ENCODE results near the gene LDLRAD4.

LDLRAD4 gene

DNA sequence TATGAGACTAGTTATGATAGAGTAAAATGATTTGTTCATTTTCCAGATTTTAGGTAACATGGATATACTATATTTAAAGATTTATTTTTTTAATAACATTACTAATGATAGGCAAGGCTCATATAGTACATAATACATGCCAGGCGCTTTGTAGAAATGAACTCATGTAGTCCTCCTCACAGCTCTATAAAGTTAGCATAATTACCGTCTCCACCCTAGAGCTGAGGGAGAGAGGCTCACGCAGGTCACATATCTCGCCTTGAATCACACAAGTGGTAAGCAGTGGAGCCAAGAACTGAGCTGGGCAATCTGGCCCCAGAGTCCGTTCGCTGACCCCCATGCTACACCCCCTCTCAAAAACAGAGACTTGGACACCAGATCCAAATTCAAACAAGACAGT, 285.3 kb downstream of the LDLRAD4 start:
- no peak for DNase-seq (ENCODE audit: low read depth, low spot score)

DNA sequence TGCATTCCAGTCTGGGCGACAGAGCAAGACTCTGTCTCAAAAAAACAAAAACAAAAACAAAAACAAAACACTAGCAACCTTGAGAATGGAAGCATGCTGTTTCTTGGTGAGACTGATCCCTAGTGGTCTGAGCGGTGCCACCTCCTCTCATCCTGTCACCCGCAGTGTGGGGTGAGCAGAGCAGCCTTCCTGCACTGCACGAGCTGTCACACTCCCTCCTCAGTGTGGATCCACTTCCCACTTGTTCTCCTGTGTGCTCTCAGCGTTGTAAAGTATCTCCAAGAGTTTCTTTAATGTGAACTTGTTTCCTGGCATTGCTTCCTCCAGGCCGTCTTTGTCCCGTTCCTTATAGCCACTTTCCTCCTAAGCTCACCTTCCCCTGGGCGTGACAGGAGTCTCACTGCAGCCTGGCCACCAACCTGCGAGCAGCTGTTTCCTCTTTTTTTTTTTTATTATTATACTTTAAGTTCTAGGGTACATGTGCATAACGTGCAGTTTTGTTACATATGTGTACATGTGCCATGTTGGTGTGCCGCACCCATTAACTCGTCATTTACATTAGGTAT, 287.3 kb downstream of the LDLRAD4 start:
- DNase-seq (ENCODE audit: low read depth, low spot score): no peak

DNA sequence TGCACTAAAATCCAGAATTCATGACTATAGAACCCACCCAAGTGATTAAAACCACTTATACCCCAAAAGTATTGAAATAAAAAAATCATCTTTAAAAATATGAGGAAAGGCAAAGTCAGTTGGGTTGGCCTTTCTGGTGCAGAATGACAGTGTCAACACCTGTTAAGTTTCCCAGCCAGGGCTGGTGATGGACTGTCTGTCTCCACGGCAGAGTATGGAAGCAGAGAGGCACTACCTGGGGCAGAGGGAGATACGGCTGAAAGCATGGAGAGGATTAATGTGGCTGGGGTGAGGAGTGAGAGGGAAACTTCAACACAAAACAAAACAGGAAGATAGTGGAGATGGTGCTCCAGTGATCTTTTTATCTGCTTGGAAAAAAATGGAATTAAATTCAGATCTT, 292.0 kb downstream of the LDLRAD4 start:
- DNase-seq (ENCODE audit: low read depth, low spot score): no peak

DNA sequence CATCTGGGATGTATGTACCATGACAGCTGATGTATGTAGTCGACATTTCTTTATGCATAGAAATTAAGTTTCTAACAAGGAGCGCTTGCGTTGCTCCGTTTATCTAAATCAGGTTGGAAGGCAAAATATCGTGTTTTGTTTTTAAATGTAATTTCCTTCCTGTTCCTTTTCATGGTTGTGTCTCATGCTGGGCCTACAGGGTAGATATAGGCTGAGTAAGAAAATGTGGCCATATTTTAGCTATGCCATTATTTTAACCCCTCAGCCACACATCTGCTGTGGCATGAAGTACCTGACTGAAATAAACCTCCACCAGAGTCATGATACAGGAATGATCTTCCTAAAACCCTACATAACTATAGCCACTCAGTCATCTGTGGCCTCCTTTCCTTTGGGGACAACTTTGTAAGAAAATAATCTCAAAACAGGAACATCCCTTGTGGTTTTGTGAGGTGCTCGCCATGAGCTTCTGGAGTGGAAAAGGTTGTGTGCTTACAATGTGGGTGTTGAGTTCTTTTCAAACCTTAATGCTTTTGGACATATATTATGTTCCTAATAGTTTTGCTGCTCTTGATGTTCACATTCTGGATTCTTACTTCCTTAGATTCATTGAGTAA, 293.5 kb downstream of the LDLRAD4 start:
- no peak for DNase-seq (ENCODE audit: low read depth, low spot score)

DNA sequence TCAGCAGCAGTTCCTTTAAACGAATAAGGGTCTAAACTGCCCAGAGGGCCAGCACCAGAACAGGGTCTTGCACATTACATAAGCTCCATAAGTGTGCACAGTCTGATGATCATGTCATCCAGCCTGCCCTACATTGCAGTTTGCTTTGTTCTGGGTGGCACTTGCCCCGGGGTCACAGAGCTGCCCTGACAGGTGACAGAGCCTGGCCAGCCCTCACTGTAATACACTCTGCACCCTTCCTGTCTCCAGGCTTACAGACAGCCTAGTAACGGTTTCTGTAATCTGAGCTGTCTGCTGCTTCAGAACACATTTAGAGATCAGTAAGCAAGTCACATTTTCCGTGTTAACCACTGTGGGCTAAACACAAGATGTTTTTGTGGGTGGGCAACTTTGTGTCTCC, 294.5 kb downstream of the LDLRAD4 start:
- DNase-seq (ENCODE audit: low read depth, low spot score): peak; percentile 47

DNA sequence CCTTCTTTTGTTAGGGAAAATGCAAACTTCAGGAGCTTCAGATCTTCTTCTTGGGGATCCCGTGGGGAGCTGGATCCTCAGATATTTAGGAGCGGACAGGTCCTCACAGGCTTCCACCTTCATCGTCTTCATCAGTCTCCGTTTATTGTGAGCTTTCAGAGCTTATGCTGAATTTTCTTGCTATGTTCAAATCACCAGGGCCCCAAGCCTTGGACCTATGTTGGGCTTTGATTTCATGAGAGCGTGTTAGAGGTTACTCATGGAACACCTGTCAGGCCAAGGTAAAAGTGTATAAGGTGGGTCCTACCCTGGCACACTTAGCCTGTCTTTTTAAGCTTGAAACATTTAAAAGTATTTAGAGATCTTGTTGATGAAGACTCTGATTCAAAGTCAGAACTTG, 294.9 kb downstream of the LDLRAD4 start:
- no peak for DNase-seq (ENCODE audit: low read depth, low spot score)

DNA sequence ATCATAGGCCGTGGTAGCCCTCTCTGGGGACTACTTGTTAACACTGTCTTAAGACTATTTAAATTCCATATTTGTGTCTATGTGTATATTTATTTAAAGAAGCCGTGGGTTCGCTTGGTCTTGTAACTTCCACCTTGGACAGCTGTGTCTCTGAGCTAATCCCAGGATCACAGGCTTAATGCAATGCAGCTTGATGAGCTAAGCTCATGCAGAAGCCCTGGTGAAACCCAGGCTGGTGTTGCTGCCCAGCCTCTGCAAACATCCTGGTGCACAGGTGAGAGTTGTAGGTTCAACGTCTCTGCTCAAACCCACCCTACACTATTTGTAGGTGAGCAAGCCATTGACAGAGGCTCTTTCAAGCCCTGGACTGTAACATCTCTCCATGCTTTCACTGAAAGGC, 296.0 kb downstream of the LDLRAD4 start:
- DNase-seq (ENCODE audit: low read depth, low spot score): no peak

DNA sequence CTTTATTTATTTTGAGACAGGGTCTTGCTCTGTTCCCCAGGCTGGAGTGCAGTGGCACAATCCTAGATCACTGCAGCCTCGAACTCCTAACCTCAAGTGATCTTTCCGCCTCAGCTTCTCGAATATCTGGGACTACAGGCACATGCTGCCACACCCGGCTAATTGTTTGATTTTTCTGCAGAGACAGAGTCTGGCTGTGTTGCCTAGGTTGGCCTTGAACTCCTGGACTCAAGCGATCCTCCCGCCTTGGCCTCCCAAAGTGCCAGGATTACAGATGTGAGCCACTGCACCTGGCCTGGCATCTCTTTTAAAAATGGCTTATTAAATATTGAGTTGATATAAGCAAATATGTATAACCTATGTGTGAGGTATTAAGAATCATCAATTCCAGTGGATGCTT, 298.3 kb downstream of the LDLRAD4 start:
- DNase-seq (ENCODE audit: low read depth, low spot score): no peak

DNA sequence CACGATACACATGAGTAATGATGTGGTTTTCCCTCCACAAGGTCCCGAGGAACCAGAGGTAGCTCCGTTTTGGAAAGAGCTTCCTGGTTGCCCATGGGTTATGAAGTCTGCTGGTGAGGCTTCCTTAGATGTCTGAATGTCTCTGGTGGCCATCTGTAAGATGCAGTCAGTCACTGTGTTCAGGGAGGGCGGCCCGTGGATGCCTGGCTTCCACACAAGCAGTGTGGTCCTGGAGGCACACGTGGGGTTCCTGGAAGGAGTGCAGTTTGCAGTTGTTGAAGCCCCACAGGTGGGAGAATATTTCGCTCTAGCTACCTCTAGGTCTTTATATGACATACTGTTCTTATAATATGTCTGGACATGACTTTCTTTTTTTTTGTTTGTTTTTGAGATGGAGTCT, 298.8 kb downstream of the LDLRAD4 start:
- no peak for DNase-seq (ENCODE audit: low read depth, low spot score)

DNA sequence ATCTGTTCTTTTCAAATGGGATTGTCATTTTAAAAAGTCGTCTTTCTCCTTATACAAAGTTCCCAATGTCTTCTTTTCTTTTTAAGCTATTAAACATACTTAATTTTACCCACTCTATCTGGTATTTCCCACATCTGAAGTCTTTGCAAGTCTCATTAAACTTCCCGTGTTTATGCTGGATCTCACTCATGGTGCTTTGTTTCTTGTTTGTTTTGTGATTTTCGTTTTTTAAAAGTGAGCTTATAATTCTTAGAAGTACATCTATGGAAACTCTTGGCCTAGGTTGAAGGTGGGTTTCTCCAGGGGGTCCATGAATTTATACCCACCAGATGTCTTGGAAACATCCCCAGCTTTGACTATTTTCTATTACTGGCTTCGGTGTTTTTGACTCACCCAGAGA, 299.8 kb downstream of the LDLRAD4 start:
- DNase-seq (ENCODE audit: low read depth, low spot score): no peak

DNA sequence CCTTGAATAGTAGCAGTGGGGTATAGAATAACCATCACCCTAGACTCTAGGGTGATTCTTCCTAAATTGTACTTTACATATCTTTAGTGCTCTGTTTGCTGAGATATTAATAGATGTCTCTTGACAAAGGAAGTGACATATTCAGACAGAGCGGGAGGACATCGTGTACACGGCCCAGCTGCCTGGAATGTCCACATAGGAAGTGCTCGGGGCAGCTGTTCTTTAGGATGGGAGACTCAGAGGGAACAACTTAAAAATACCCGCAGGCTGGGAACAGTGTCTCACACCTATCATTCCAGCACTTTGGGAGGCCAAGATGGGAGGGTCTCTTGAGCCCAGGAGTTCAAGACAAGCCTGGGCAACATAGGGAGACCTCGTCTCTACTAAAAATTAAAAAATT, 301.7 kb downstream of the LDLRAD4 start:
- no peak for DNase-seq (ENCODE audit: low read depth, low spot score)

DNA sequence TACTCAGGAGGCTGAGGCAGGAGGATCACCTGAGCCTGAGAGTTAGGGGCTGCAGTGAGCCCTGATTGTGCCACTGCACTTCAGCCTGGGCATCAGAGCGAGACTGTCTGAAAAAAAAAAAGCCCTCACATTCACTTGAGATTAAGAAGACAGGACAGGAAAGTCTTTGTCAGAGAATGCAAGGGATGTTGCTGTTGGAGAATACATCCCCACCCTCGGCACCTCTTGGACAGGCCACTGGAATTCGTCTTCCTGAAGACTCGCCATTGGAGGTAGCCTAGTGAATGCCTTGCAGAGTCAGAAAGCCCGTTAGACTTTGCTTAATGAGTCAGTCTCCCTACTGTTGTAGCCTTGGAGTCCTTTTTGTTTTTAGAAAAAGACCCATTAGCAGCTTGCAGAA, 302.2 kb downstream of the LDLRAD4 start:
- no peak for DNase-seq (ENCODE audit: low read depth, low spot score)

DNA sequence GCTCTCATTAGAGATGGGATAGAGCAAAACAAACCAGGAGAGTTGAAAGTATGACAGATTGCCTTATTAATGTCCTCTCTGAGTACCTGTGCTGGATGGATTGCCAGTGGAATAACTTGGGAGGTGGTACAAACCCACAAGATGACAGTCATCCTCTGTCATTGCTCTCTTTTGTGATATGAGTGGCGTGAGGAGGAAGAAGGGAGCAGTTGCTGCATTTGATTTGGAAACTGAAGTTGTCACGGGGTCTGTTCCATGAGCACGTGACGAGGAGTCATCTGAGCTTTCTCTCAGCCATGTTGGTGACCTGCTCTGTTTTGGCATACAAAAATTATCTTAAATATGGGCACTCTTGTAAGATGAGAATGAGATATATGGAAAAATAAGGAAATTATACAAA, 302.9 kb downstream of the LDLRAD4 start:
- DNase-seq (ENCODE audit: low read depth, low spot score): no peak

DNA sequence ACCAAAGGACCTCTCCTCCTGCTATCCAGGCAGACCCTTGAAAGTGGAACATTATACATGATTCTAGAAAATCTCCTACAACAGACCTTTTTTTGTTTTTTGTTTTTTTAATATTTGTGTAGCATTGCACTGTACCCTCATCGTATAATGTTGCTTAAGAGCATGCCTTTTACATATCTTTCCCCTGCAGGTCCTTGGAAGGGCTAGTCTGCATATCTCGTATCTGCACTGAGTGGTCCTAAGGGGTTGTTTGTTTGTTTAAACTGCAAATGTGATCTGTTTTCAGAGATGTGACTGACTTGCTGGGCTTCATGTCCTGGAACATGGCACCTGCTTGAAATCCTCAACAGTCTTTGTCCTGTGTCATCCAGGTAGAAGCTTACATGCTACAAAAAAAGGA, 303.7 kb downstream of the LDLRAD4 start:
- DNase-seq (ENCODE audit: low read depth, low spot score): no peak

DNA sequence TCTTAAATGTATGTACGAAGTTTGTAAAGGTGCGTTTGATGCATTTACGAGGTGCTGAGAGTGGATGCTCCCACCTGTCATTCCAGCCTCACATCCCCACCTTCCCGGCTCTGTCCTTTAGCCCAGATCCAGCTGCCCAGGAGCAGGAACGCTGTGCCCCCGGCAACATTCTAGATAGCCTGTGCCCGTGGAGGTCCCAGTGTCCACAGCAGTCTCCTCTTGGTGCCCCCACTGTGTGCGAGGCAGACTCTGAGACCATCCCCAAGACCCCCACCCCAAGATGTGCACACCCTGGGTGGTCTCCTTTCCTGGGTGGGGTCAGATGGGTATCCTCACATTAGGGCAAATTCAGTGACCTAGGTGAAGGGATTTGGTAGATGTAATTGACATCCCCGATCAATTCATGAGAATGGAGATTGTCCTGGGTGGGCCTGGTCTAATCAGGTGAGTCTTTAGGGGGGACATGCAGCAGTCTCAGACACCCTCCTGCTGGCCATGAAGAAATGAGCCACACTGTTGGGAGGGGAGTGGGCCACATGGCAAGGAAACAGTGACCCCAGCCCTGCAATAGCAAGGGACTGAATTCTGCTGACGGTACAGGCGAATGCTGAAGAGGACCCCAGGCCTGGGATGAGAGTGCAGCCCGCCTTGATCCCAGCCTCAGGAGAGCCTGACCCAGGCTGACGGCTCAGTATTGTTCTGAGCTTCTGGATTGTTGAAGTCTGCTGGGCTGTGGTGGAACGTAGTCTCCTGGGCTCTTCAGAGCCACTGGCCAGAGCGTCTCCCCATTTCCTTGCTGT, 304.5 kb downstream of the LDLRAD4 start:
- DNase-seq (ENCODE audit: low read depth, low spot score): no peak

DNA sequence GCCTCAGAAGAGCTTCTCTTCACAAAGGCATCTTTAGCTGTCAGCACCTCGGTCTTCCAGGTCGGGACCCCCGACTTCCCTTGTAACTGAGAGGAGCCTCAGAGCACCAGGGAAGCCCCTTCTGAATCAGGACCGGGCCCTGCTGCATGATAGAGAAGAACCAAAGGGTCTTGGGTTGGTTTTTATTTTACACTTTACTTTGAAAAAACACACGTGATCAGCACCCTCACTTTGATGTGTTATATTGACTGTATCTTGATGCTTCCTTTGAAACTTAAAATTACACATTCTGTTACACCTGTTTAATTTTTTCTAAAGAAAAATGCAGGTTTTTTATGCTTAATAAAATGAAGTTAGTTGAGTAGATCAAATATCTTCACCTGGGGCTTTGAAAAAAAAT, 305.5 kb downstream of the LDLRAD4 start:
- DNase-seq (ENCODE audit: low read depth, low spot score): no peak

DNA sequence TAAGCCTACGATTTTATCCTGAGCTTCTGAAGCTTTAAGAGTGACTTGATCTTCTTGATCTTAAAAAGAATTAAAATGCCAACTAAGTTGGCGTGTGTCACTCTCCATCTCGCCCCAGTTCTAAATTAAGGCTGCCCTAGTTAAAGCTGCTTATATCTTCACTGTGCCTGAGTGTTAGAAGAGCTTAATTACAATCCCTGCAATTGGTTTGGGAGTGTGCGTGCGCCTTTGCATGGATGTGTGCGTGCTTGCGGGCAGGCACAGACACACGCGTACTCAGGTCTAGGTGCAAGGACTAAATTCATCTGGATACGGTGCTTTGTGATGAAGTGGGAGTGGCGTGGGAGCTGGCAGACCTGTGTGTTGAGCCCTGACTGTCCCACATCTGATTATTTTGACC, 306.3 kb downstream of the LDLRAD4 start:
- no peak for DNase-seq (ENCODE audit: low read depth, low spot score)

DNA sequence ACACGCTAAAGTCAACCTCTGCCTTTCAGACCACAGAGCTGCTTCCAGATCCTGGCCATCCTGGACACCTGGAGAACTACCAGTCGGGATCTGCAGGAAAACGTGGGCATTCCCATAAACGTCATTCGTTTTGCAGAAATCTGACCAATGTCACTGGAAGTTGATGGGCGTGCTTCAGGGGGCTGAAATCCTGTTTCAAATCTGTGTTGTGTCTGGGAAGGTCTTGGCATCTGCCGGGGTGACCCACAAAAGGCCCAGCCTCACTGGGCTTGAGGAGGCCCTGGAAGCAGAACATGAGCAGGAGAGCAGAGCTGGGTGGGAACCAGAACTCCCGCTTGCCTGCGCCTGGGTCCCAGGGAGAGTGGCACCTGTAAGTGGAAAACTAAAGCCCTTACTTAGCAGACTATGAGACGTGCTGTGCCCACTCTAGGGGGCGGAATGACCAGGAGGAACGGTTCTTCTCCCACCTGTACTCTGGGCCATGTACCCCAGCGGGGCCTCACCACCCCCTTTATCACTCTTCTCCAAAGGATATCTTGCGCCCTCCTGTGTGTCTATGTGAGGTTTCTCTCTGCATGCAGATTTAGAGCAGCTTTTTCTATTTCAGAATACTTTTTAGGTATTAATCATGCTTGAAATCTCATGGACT, 306.9 kb downstream of the LDLRAD4 start:
- DNase-seq (ENCODE audit: low read depth, low spot score): no peak

DNA sequence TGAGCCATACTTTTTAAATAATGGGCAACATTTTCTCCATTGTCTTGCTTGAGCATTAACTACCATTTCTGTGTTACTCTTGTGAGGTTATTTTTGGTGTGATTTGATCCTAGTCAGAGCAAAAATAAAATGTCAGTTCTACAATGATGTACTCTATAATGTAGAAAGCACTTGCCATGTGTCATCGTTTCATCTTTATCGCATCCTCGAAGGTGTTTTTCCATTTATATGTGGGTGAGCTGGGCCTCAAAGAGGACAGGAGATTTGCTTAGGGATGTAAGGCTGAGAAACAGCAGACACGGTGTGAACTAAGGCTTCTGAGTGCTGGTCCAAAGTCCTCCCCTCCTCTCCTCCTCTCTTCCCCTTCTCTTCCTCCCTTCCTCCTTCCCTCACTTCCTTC, 308.0 kb downstream of the LDLRAD4 start:
- no peak for DNase-seq (ENCODE audit: low read depth, low spot score)

DNA sequence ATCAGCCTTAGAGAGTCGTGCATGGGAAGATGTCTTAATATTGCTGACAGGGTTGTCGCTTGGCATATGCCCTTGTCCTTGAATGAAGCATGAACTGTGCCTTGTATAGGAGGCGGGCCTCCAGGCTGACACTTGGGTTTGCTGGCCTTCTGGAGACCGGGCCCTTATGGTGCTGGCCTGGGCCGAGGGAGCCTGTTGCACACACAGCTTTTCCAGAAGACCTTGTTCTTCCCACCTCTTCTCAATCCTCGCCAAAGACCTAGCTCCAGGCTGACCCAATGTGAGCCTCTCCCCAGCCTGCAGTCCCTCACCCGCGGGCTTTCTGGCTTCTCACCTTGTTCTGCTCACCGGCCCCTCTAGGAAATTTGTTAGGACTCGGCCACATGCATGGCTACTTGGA, 308.7 kb downstream of the LDLRAD4 start:
- DNase-seq (ENCODE audit: low read depth, low spot score): no peak

DNA sequence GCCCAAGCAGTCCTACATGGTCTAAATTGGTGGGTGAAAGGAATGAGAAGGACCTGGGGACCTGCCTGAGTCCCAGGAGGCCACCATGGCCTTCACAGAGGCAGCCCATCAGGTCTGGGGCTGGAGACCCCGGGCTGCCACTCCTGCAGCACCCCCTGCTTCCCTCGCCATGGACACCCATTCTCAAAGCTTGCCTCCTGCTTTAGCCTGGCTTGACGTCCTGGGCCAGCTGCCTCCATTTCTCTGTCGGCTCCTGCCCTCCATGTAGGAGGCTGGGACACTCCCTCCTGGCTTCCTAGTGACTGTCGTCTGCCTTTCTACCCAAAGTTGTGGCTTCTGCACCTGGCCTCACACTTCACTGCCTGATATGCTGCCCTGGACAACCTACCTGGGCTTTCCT, 309.2 kb downstream of the LDLRAD4 start:
- no peak for DNase-seq (ENCODE audit: low read depth, low spot score)

DNA sequence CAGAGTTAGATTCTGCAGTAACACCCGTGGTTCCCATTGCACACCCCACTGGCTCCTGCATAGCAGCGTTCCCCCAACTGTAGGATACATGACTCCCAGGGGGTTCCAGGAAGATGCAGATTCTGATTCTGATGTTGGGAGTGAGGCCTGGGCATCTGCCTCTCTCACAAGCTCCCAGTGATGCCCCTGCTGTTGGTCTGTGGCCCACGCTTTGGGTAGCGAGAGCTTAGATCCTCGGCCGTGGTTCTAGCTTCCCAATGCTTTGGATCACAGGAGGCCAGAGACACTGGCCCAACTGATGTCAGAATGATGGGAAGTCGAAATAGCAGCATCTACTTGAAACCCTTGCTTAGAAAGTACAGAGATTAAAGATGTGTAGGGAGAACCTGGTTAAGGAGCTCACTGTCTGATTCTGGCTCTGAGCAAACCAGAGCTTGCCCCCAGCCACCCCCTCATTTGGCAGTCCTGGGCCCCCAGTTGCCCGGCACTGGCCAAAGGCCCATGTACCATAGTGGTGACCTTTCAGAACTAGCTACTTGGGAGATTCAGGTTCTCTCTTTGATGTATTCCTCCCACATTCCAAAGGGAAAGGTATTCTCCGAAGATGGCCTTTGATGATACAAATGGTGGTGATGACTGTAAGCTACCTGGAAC, 310.3 kb downstream of the LDLRAD4 start:
- no peak for DNase-seq (ENCODE audit: low read depth, low spot score)

Data from astrocyte of the hippocampus (primary cell).